Activated naive CD4-positive, alpha-beta T cell treated with anti-CD3 and anti-CD28 coated beads, Interleukin-2, amount 10 ng/mL, durations not matched to agents 7 days and 5 days (primary cell): ENCODE data around the gene MYH15.

Experiments used
- CTCF ChIA-PET: fragments of 350-600 bp; sonication (Branson Sonifier 250); formaldehyde crosslinking; loops from one replicate; lab custom pipeline; 2021; ENCODE audit warnings: antibody characterized with exemption; lab: Charles Lee
- DNase-seq: peaks from one replicate; pipeline ENCODE4 v3.0.0-alpha.2; 2020
- H3K27ac Mint-ChIP-seq: one replicate; pipeline ENCODE4 v1.8.0; 2021; ENCODE audit warnings: mild to moderate bottlenecking, moderate library complexity, mixed read lengths
- H3K27me3 Mint-ChIP-seq: one replicate; pipeline ENCODE4 v1.8.0; 2021; ENCODE audit warnings: mild to moderate bottlenecking, mixed read lengths
- H3K36me3 Mint-ChIP-seq: one replicate; pipeline ENCODE4 v1.8.0; 2021; ENCODE audit warnings: mixed read lengths
- H3K4me1 Mint-ChIP-seq: one replicate; pipeline ENCODE4 v1.8.0; 2021; ENCODE audit warnings: mixed read lengths
- H3K4me3 Mint-ChIP-seq: one replicate; pipeline ENCODE4 v1.8.0; 2021; ENCODE audit warnings: mild to moderate bottlenecking, moderate library complexity, mixed read lengths
- H3K9me3 Mint-ChIP-seq: one replicate; pipeline ENCODE4 v1.8.0; 2021; ENCODE audit warnings: mixed read lengths

Gene MYH15

DNA sequence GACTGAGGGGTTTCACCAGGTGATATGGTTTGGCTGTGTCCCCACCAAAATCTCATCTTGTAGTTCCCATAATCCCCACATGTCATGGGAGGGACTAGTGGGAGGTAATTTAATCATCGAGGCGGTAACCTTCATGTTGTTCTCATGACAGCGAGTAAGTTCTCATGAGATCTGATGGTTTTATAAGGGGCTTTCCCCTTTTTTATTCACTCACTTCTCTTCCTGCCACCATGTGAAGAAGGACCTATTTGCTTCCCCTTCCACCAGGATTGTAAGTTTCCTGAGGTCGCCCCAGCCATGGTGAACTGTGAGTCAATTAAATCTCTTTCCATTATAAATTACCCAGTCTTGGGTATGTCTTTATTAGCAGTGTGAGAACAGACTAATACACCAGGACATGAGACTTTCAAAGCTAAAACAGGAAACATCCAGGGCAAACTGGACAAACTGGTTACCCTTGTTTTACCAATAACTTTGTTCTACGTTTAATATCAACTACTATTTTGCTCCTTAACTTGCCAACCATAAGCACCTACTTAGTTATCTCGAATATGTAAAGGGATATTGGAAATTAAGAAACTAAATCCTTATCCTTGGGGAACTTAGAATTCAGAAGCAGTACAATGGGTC is 98.2 kb downstream of the MYH15 start:
- DNase-seq: no peak
- H3K9me3 Mint-ChIP-seq: no peaks in the 10 kb centered on the region
- H3K4me1 Mint-ChIP-seq: peaks cover 3% of the 10 kb centered on the region
- H3K4me3 Mint-ChIP-seq: no peak overlapping the region
- H3K27me3 Mint-ChIP-seq: peaks cover 13% of the 10 kb centered on the region
- no peak overlapping the region for H3K27ac Mint-ChIP-seq
- CTCF ChIA-PET: no interaction called here
- H3K36me3 Mint-ChIP-seq: peaks cover 1% of the 10 kb centered on the region

- no peaks in the 10 kb centered on the region for H3K9me3 Mint-ChIP-seq
- CTCF ChIA-PET: interaction anchor here (0.7 to 1.3 kb wide), 2 partner anchors 38 to 258 kb away, joined by 3 to 5 read pairs; no protein-coding TSS in a partner anchor
- H3K27me3 Mint-ChIP-seq: peaks cover 8% of the 10 kb centered on the region
- H3K27ac Mint-ChIP-seq: no peak overlapping the region
- H3K4me1 Mint-ChIP-seq: peaks cover 13% of the 10 kb centered on the region
- H3K36me3 Mint-ChIP-seq: peaks cover 1% of the 10 kb centered on the region
- H3K4me3 Mint-ChIP-seq: no peak overlapping the region
- DNase-seq: no peak
Observed at GRCh38 chr3:108410531-108410984, 99.8 kb downstream of the MYH15 start.

DNA sequence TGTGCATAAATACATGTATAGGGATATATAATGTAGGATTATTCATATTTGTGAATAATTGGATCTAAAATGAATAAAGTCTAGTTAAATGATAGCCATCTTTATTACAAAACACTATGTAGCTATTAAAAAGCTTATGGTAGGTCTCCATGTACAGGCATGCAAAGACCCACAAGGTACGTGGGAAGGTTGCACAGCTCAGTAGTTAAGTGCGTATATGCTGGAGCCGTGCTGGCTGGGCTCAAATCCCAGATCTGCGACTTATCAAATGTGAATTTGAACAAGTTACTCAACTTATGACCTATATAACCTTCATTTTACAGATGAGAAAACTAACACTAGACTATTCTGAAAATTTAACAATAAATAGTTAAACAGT is 100.6 kb downstream of the MYH15 start:
- Mint-ChIP-seq H3K27ac (no peak overlapping the region), H3K4me3 (no peak overlapping the region), H3K9me3 (no peaks in the 10 kb centered on the region), H3K27me3 (peaks cover 8% of the 10 kb centered on the region), H3K36me3 (peaks cover 1% of the 10 kb centered on the region), H3K4me1 (peaks cover 13% of the 10 kb centered on the region)
- CTCF ChIA-PET: interaction anchor here (0.7 to 1.7 kb wide), 2 partner anchors 138 to 256 kb away, joined by 3 to 5 read pairs; no protein-coding TSS in a partner anchor
- DNase-seq: no peak

DNA sequence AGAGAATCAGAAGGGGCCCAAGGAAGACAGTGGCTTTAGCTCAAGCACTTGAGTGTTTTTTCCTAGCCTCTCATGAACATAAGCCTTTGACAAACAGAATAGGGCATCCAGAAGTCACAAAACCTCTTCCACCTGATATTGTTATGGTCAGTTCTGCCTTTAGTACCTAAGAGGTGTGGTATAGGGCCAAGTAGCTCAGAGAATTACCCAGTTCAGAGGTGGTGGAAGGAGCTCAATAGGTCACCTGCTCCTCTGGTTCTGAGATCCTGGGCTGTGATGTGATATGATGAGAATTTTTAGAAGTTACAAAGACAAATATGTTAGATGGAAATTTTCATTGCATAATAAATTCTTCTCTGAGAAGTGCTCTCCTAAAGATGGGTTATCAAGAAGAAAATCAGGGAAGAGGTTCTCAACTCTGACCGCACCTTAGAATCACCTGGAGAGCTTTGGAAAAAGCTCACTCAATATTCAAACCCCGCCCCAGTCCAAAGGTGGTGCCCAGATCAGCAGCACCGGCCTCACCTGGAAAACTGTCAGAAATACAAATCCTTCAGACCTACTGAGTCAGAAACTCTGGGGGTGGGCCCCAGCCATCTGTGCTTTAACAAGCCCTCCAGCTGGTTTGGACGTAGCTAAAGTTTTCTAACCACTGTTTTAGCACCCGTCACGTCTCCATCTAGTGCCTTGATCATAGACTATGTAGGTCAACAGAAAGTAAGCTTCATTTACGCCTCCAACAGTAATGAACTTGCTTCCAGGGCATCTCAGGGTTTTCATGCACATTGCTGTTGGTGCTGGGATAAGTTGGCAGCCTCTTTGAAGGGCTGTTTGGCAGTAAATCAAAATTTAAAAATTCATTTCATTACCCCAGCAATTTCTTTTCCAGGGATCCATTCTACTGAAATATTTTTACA is 101.3 kb downstream of the MYH15 start:
- H3K36me3 Mint-ChIP-seq: peaks cover 1% of the 10 kb centered on the region
- H3K4me3 Mint-ChIP-seq: no peak overlapping the region
- DNase-seq: no peak
- peaks cover 8% of the 10 kb centered on the region for H3K27me3 Mint-ChIP-seq
- no peaks in the 10 kb centered on the region for H3K9me3 Mint-ChIP-seq
- H3K27ac Mint-ChIP-seq: no peak overlapping the region
- H3K4me1 Mint-ChIP-seq: peaks cover 13% of the 10 kb centered on the region
- CTCF ChIA-PET: interaction anchor here (0.7 to 1.7 kb wide), 3 partner anchors 138 to 470 kb away, joined by 3 to 5 read pairs (median 3); no protein-coding TSS in a partner anchor

- peaks cover 13% of the 10 kb centered on the region for H3K4me1 Mint-ChIP-seq
- H3K4me3 Mint-ChIP-seq: no peak overlapping the region
- H3K36me3 Mint-ChIP-seq: peaks cover under 1% of the 10 kb centered on the region
- H3K27me3 Mint-ChIP-seq: peaks cover 8% of the 10 kb centered on the region
- CTCF ChIA-PET: interaction anchor here (1.7 kb wide), 1 partner anchor 254 kb away, joined by 5 read pairs; no protein-coding TSS in a partner anchor
- no peak for DNase-seq
- H3K27ac Mint-ChIP-seq: no peak overlapping the region
- H3K9me3 Mint-ChIP-seq: no peaks in the 10 kb centered on the region
Observed at GRCh38 chr3:108407886-108408285, 102.5 kb downstream of the MYH15 start.

- H3K27ac Mint-ChIP-seq: no peak overlapping the region
- no peaks in the 10 kb centered on the region for H3K36me3 Mint-ChIP-seq
- H3K4me1 Mint-ChIP-seq: peaks cover 13% of the 10 kb centered on the region
- H3K9me3 Mint-ChIP-seq: no peaks in the 10 kb centered on the region
- peaks cover 8% of the 10 kb centered on the region for H3K27me3 Mint-ChIP-seq
- no peak for DNase-seq
- CTCF ChIA-PET: interaction anchor here (0.7 to 3.7 kb wide), 5 partner anchors 15 to 254 kb away, joined by 3 to 27 read pairs (median 3); no protein-coding TSS in a partner anchor
- H3K4me3 Mint-ChIP-seq: no peak overlapping the region
Observed at GRCh38 chr3:108406661-108407206, 103.7 kb downstream of the MYH15 start.

DNA sequence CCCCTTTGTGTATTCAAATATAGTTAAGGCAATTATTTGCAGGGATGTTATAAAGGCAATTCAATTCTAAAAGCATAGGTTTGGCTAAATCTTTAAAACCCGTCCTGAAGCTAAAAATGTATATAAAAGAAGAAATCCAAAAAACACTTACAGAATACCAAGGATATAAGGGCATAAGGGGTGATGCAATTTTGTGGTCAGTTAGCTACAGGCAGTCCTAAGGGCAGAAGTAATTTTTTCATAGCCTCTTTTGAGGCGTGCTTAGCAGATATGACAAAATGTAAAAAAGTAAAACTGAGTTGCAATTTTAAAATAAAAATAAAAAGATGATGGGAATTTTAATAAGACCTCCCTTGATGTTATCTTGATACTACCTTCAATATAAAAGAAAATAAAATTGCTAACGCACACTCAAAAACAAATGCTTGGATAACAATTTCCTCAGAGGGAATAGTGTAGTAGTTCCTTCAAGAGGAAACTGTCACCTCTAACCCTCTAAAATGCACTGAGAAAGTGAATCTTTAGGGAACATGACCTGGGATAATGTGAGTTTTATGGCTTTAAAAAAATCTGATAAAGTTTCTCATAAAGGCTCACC is 104.2 kb downstream of the MYH15 start:
- CTCF ChIA-PET: interaction anchor here (1.1 to 3.7 kb wide), 5 partner anchors 250 to 470 kb away, joined by 3 to 27 read pairs (median 4); no protein-coding TSS in a partner anchor
- Mint-ChIP-seq H3K27me3 (peaks cover 8% of the 10 kb centered on the region), H3K4me1 (peaks cover 13% of the 10 kb centered on the region), H3K36me3 (no peaks in the 10 kb centered on the region), H3K27ac (no peak overlapping the region), H3K4me3 (no peak overlapping the region), H3K9me3 (no peaks in the 10 kb centered on the region)
- no peak for DNase-seq

- no peak for DNase-seq
- CTCF ChIA-PET: interaction anchor here (1.3 to 3.7 kb wide), 3 partner anchors 15 to 251 kb away, joined by 5 to 27 read pairs (median 5); no protein-coding TSS in a partner anchor
- Mint-ChIP-seq H3K4me3 (no peak overlapping the region), H3K27me3 (peaks cover 4% of the 10 kb centered on the region), H3K9me3 (peaks cover 6% of the 10 kb centered on the region), H3K27ac (no peak overlapping the region), H3K36me3 (no peaks in the 10 kb centered on the region), H3K4me1 (peaks cover 13% of the 10 kb centered on the region)
Observed at GRCh38 chr3:108404368-108404767, 106.0 kb downstream of the MYH15 start.

DNA sequence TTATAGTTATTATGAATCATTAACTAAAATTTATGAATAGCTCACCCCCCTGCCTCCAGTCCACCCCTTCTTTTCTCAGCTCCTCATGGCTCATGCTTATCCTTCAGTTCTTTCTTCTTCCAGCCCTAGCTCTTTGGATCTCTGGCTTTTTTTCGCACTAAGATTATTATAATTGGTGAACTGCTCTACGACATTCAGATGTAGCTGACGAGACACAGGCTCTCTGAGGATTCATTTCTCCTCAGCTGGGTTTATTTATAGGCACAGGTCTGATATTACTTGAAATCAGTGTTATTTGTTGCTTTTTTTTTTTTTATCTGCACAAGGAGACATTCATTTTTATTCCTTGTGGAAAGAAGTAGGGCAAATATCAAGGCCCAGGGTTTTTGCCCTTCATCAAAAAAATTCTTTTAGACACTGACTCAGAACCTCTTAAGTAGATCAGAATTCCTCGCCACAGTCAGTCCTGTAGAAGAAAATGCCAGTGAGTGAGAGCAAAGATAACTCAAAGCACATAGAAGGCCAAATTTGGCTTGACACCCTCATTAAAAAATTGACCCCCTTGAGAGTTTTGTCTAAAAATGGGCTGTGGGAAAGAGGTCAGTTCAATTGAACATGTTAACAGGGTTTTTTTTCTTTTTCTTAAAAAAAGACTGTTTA is 106.6 kb downstream of the MYH15 start:
- Mint-ChIP-seq H3K4me3 (no peak overlapping the region), H3K27me3 (peaks cover 3% of the 10 kb centered on the region), H3K4me1 (peaks cover 13% of the 10 kb centered on the region), H3K27ac (no peak overlapping the region), H3K36me3 (no peaks in the 10 kb centered on the region), H3K9me3 (peaks cover 6% of the 10 kb centered on the region)
- DNase-seq: no peak
- CTCF ChIA-PET: interaction anchor here (0.7 to 3.7 kb wide), 3 partner anchors 11 to 251 kb away, joined by 4 to 27 read pairs (median 5); no protein-coding TSS in a partner anchor

DNA sequence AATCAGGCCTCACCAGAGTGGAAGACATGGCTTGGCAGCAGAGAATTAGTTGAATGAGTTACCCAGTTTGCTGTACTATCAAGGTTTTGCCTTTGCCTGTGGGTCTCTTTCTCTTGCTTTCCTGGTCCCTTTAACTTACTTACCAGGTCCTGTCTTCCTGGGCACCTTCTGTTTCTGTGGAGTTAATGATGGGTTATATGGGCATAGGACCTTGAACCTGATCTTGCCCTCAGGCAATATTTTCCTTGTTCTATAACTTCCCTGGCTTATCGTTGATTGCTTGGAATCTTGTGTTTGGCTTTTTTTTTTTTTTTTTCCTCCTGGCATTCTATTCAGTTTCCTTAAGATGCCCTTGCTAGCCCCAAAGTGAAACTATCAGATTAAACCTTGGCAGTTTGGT is 107.2 kb downstream of the MYH15 start:
- H3K9me3 Mint-ChIP-seq: peaks cover 6% of the 10 kb centered on the region
- no peaks in the 10 kb centered on the region for H3K36me3 Mint-ChIP-seq
- peaks cover 13% of the 10 kb centered on the region for H3K4me1 Mint-ChIP-seq
- no peak overlapping the region for H3K4me3 Mint-ChIP-seq
- DNase-seq: no peak
- CTCF ChIA-PET: interaction anchor here (0.7 kb wide), 1 partner anchor 10 kb away, joined by 4 read pairs; no protein-coding TSS in a partner anchor
- peaks cover 8% of the 10 kb centered on the region for H3K27me3 Mint-ChIP-seq
- H3K27ac Mint-ChIP-seq: no peak overlapping the region

GRCh38 chr3:108401836-108402235 is 108.6 kb downstream of the MYH15 start:
- H3K4me3 Mint-ChIP-seq: no peak overlapping the region
- no peaks in the 10 kb centered on the region for H3K36me3 Mint-ChIP-seq
- H3K27me3 Mint-ChIP-seq: peaks cover 15% of the 10 kb centered on the region
- CTCF ChIA-PET: interaction anchor here (2.5 kb wide), 1 partner anchor 249 kb away, joined by 6 read pairs; no protein-coding TSS in a partner anchor
- no peak for DNase-seq
- no peak overlapping the region for H3K27ac Mint-ChIP-seq
- peaks cover 6% of the 10 kb centered on the region for H3K9me3 Mint-ChIP-seq
- H3K4me1 Mint-ChIP-seq: peaks cover 6% of the 10 kb centered on the region

GRCh38 chr3:108398510-108398909 is 111.9 kb downstream of the MYH15 start:
- H3K4me1 Mint-ChIP-seq: peaks cover 4% of the 10 kb centered on the region
- DNase-seq: no peak

GRCh38 chr3:108396336-108396735 is 114.1 kb downstream of the MYH15 start:
- Mint-ChIP-seq H3K4me1 (peaks cover 4% of the 10 kb centered on the region), H3K27ac (no peak overlapping the region), H3K9me3 (peaks cover 6% of the 10 kb centered on the region), H3K4me3 (no peak overlapping the region), H3K27me3 (peaks cover 28% of the 10 kb centered on the region), H3K36me3 (no peaks in the 10 kb centered on the region)
- CTCF ChIA-PET: no interaction called here
- no peak for DNase-seq

More at GRCh38 chr3:108398510-108398909, 111.9 kb downstream of the MYH15 start:
- peaks cover 19% of the 10 kb centered on the region for H3K27me3 Mint-ChIP-seq
- H3K4me3 Mint-ChIP-seq: no peak overlapping the region
- H3K27ac Mint-ChIP-seq: no peak overlapping the region
- peaks cover 6% of the 10 kb centered on the region for H3K9me3 Mint-ChIP-seq
- no peaks in the 10 kb centered on the region for H3K36me3 Mint-ChIP-seq
- CTCF ChIA-PET: no interaction called here
